HPDE6-E6E7 (cell line): ENCODE measurements around the gene PPP4R4.

Experiments used
- DNase-seq: peaks from one replicate; pipeline ENCODE4 v3.0.0; 2011; ENCODE audit warnings: missing footprints; ENCODE audit errors: extremely low spot score

PPP4R4 gene

GRCh38 chr14:94173885-94174603, at the start of gene PPP4R4:
TSS of gene PPP4R4 (plus strand) at chr14:94174322. CDS start at chr14:94174466, 144 bp downstream.
- peak; percentile 70 for DNase-seq

DNA sequence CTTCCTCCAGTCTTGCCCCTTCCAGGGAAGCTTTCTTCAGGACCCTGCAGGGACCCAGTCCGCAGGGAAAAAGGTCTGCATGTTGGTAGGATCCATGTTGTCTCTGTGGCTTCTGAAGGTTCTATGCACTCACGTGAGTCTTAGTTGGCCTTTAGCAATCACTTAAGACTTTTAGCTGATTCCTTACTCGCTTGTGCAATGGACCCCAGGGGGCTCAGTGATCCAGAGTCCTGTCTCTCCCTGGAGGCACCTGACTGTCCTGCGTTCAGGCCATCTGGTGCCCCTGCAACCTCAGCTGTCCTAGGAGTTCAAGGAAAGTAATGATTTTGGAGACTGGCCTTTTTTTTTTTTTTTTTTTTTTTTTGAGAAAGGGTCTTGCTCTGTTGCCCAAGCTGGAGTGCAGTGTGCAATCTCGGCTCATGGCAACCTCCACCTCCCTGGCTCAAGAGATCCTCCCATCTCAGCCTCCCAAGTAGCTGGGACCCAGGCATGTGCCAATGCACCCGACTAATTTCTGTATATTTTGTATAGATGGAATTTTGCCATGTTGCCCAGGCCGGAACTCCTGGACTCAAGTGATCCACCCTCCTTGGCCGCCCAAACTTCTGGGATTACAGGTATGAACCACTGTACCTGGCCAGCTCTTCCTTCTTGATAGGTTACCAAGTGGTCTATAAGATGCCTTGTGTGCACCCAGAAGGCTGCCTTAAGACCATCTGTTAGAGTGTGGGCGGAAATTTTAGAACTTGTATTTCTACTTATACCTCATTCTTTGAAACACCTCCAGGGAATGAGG, 49.3 kb upstream of the PPP4R4 start:
- no peak for DNase-seq

GRCh38 chr14:94125659-94126418, 48.3 kb upstream of the PPP4R4 start:
- no peak for DNase-seq

- DNase-seq = no peak
Measured at GRCh38 chr14:94126419-94126677, 47.8 kb upstream of the PPP4R4 start.

- DNase-seq = no peak
Measured at GRCh38 chr14:94126800-94127199, 47.3 kb upstream of the PPP4R4 start.

- no peak for DNase-seq
Measured at GRCh38 chr14:94127330-94127729, 46.8 kb upstream of the PPP4R4 start.

DNA sequence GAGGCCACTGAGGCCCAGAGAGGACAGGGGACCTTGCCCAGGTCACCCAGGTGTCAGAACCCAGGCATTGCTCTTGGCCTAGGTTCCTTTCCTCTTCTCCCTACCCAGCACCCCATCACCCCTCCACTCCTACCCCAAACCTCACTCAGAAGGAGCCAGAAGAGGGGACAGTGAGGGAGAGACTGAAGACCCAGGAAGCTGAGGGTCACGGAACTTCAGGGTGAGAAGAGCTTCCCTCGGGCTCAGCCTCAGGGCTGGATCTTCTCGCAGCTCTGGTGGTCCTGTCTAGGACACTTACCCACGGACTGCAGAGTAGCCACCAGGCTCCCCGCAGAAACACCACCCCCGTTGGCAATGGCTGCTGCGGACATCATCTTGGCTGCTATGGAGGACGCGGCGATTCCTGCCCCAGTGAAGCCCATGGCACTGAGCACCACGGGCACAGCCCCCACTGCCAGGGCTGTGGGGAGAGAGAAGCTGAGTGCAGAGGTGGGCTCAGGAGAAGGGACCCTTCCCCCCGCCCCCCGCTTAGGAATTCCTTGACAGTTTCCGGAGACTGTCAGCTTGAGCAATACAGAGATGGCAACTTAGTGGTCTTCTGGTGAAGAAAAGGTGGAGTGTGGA, 45.8 kb upstream of the PPP4R4 start:
- no peak for DNase-seq

DNA sequence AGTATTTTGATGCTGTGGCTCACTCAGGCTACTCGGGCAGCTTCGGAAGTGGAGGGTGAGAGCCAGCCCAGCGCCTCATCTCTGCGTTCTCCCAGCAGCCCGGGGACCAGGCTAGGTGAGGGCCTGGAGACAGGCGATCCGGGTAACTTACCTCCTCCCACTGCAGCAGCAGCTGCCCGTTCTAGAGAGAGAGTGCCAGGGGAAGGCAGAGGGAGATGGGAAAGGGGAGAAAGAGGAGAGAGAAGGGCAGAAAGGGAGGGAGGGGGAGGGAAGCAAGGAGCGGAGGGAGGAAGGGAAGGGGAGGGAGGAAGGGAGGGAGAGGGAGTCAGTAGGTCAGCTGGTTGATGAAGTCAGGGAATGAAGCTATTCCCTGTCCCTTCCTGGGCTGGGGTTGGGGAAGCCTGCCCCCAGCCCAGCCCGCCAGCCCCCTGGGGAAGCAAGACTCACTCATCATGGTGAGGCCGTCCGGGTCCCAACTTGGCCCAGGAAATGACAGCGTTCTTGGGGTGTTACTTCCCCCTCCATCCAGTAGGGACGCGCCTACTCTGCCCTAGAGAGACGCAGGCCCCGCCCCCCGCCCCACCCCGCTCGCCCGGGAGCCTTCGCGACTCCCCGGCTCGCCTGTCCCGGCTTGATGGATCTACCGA, 44.9 kb upstream of the PPP4R4 start, which contains the start of gene IFI27L2:
IFI27L2 (minus strand) TSS at position 494 of the 647 bp plus-strand sequence; CDS start at position 454, 40 bp downstream.
- DNase-seq = peak; percentile 89

- no peak for DNase-seq
Measured at GRCh38 chr14:94129758-94130414, 44.2 kb upstream of the PPP4R4 start.

DNA sequence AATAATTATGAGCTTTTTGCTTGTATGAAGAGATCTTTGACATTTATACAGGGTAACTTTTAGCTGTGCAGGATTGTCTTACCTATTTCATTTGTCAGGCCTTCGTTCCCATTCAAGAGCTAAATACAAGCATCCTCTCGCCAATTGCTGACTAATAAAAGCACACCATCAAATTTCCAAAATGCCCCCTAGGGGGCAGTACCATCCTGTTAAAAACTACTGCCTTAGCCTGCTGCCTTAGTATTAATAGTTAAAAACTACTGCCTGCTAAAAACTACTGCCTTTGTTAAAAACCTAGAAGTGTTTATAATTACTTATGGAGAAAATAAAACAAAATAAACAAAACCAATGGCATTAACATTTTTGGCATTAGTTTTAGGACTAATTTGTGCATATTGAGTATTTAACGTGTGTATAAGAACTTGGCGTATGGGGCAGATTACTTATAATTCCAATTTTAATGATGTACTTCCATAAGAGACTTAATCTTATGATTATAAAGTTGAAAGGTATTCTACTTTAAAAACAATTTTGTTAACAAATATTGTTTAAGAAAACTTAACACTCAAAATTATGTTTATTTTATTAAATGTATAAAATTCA, 41.7 kb upstream of the PPP4R4 start:
- DNase-seq = no peak

- no peak for DNase-seq
Measured at GRCh38 chr14:94135476-94135875, 38.6 kb upstream of the PPP4R4 start.

DNA sequence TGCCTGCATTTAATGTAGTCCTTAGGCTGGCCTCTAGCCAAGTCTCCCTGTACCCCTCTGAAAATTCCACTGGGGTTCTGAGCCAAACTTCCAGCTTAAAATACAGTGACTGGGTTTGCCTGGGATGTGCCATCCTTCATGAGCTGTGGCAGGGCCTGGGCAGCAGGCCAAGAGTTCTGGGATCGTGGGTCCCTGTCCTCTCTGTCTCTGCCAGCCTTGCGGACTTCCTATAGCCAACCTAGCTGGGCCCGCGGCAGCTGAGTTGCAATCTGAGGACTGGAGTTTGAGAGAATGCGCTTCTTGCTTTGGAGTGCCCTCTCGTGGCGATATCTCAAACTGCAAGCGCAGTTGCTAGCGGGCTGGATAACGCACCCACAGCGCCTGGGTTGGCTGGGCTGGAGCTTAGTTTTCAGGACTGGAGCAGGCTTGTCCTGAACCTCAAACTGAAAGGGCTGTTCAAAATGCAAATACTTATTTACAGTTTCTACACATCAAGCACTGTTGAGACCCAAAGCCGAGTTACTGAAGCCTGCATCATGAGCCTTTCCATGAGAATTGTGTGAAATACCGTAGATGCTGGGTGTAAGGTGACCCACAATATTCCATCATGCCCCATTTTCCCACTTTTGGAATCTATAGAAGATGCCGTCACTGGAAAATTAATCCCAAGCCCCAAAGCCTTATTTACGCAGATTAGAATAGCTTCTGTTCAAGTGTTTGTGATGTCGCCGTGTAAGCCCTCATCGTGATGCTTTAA, 37.4 kb upstream of the PPP4R4 start:
- peak; percentile 72 for DNase-seq

DNA sequence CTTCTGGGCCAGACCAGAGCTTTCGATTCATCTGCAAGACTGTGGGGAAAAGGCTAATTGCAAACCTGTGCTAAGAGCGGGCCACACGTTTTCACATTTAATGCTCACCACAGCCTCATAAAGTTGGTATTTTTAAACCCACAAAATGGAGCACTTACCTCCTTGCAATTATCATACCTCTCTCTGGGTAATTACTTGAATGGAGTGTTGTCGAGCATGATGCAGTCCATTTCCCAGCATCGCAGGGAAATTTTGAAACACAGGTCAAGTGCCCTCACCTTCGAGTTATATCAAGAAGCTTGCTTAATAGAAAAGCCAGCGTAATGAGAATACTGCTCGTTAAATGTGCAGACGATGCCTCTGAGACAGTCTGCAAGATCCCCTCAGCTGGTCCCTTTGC, 35.9 kb upstream of the PPP4R4 start:
- DNase-seq = no peak

- no peak for DNase-seq
Measured at GRCh38 chr14:94139006-94139405, 35.1 kb upstream of the PPP4R4 start.

GRCh38 chr14:94139421-94139820, 34.7 kb upstream of the PPP4R4 start:
- no peak for DNase-seq

DNA sequence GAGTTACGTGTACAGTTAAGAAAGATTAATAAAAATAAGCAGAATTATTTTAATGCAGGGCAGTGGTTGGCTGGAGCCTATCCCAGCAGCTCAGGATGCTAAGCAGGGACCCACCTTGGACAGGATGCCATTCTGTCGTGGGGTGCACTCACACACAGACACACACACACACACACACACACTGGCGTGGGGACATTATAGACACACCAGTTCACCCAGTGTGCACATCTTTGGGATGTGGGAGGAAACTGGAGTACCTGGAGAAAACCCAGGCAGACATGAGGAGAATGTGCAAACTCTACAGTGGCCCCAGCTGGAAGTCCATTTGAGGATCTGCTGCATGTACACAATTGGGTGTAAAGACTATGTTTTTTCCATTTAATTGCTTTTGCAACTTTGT, 31.9 kb upstream of the PPP4R4 start:
- no peak for DNase-seq

GRCh38 chr14:94142836-94143235, 31.3 kb upstream of the PPP4R4 start:
- DNase-seq = no peak

DNA sequence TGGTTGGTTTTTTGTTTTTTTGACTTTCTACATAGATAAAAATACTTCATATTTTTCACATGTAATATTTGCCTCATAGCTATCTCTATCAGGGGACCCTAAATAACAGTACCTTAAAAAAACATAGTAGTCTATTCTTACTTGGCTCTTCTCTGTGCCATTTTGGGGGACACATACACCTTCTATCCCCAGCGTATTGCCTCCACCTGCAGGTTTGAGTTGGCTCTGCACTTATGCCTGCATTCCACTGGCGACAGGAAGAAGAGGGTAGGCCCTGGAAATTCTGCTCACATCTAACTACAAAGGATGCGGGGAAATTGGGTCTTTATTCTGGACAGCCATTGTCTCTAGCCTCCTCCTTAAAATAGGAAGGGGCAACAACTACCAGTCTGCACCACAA, 30.9 kb upstream of the PPP4R4 start:
- DNase-seq = no peak

DNA sequence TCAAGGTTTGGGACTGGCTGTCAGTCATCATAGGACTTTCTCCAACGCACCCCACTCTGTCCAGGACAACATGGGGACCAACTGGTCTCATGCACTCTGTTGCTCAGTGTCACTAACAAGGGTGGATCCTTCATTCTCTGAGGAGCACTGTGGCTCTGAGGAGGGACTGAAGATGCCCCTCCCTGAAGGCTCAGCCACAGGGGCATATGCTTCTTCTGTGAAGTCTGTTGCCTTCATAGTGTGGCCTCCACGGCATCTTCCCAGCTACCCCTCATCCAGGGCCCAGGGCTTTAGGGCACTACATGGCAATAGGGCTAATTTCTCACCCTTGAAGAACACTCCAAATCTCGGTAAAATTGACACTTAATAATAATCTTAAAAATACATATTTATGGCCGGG, 30.4 kb upstream of the PPP4R4 start:
- DNase-seq = no peak

DNA sequence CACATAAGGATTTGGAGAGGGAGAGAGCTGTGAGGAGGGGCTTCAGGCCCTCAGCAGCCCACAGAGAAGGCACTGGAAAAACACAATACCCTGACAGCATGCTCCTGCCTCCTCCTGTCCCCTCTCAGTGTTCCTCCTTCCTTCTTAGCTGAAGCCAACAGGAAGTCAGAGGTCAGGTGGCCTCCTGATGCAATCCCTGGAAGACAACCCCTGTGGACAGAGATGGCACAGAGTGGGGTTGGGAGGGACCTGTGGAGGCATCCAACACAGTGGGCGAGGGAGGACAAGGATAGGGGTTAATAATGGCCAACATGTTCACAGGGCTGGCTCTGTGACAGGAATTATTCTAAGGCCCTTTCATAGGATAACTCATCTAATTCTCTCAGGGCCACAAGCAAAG, 29.4 kb upstream of the PPP4R4 start:
- no peak for DNase-seq
